Activated T-helper 1 cell treated with anti-CD3 and anti-CD28 coated beads, Interleukin-2, amount 50 U/mL, for 16 hours (primary cell): ENCODE results near the gene SMARCA2.

Source experiments
- DNase-seq, 2 donors: peaks; one replicate each; pipeline ENCODE4 v3.0.0-alpha.2; 2020; ENCODE audit warnings: low read depth in 1 of 2, low spot score in 1 of 2

The SMARCA2 gene

GRCh38 chr9:2164268-2164667 is 149.1 kb downstream of the SMARCA2 start:
- no peak for DNase-seq

- no peak for DNase-seq
Observed at GRCh38 chr9:2166203-2166602, 151.1 kb downstream of the SMARCA2 start.

- DNase-seq: no peak
Observed at GRCh38 chr9:2169035-2169434, 153.9 kb downstream of the SMARCA2 start.

GRCh38 chr9:2170722-2171121 is 155.6 kb downstream of the SMARCA2 start:
- no peak for DNase-seq

GRCh38 chr9:2173170-2173569 is 158.0 kb downstream of the SMARCA2 start:
- DNase-seq: no peak

- DNase-seq: no peak
Observed at GRCh38 chr9:2173861-2174260, 158.7 kb downstream of the SMARCA2 start.

GRCh38 chr9:2174306-2174705 is 159.2 kb downstream of the SMARCA2 start:
- DNase-seq: no peak

GRCh38 chr9:2174911-2175310 is 159.8 kb downstream of the SMARCA2 start:
- DNase-seq: no peak

GRCh38 chr9:2177121-2177520 is 162.0 kb downstream of the SMARCA2 start:
- no peak for DNase-seq

- DNase-seq: no peak
Observed at GRCh38 chr9:2178034-2178734, 163.0 kb downstream of the SMARCA2 start.

- no peak for DNase-seq
Observed at GRCh38 chr9:2179567-2179966, 164.4 kb downstream of the SMARCA2 start.

GRCh38 chr9:2180154-2180553 is 165.0 kb downstream of the SMARCA2 start:
- no peak for DNase-seq

- no peak for DNase-seq
Observed at GRCh38 chr9:2180704-2181103, 165.6 kb downstream of the SMARCA2 start.

GRCh38 chr9:2181792-2182191 is 166.6 kb downstream of the SMARCA2 start:
- no peak for DNase-seq

- no peak for DNase-seq
Observed at GRCh38 chr9:2190939-2191608, 175.9 kb downstream of the SMARCA2 start.

GRCh38 chr9:2191609-2191972 is 176.4 kb downstream of the SMARCA2 start:
- DNase-seq: no peak

GRCh38 chr9:2192356-2192979 is 177.3 kb downstream of the SMARCA2 start:
- no peak for DNase-seq

GRCh38 chr9:2193552-2193951 is 178.4 kb downstream of the SMARCA2 start:
- no peak for DNase-seq

GRCh38 chr9:2195211-2195610 is 180.1 kb downstream of the SMARCA2 start:
- no peak for DNase-seq

- DNase-seq: no peak
Observed at GRCh38 chr9:2196757-2197156, 181.6 kb downstream of the SMARCA2 start.

- no peak for DNase-seq
Observed at GRCh38 chr9:2198956-2199635, 183.9 kb downstream of the SMARCA2 start.
